HUES6 (cell line): ENCODE data around the gene RABGAP1.

Experiments used
- H3K27ac ChIP-seq: 2 replicates; pipeline ENCODE4 v1.7.0; 2013; ENCODE audit warnings: low read depth, mild to moderate bottlenecking, low read length, inconsistent platforms
- H3K27me3 ChIP-seq: 2 replicates; pipeline ENCODE4 v1.6.1; 2013; ENCODE audit warnings: low read length; ENCODE audit not compliant: control insufficient read depth, insufficient read depth
- H3K36me3 ChIP-seq: 2 replicates; pipeline ENCODE4 v1.6.1; 2013; ENCODE audit warnings: low read length; ENCODE audit not compliant: control insufficient read depth, insufficient read depth
- H3K4me1 ChIP-seq: 2 replicates; pipeline ENCODE4 v1.6.1; 2013; ENCODE audit warnings: low read length; ENCODE audit not compliant: control insufficient read depth, insufficient read depth
- H3K4me3 ChIP-seq: 2 replicates; pipeline ENCODE4 v1.5.1; 2013; ENCODE audit warnings: low read depth, low read length
- H3K9ac ChIP-seq: one replicate; pipeline ENCODE4 v1.6.1; 2013; ENCODE audit warnings: mild to moderate bottlenecking, low read length
- H3K9me3 ChIP-seq: 2 replicates; pipeline ENCODE4 v1.6.1; 2013; ENCODE audit warnings: low read depth, low read length; ENCODE audit not compliant: control insufficient read depth, insufficient read depth

The RABGAP1 gene

GRCh38 chr9:123084256-123084655 is 143.4 kb downstream of the RABGAP1 start:
- no peak overlapping the region for H3K9ac ChIP-seq
- H3K36me3 ChIP-seq: peaks cover 56% of the 10 kb centered on the region
- no peak overlapping the region for H3K27ac ChIP-seq
- H3K9me3 ChIP-seq: no peaks in the 10 kb centered on the region
- H3K4me3 ChIP-seq: no peak overlapping the region
- peaks cover 9% of the 10 kb centered on the region; the same call in 1 of the 2 replicates for H3K4me1 ChIP-seq
- H3K27me3 ChIP-seq: no peaks in the 10 kb centered on the region

GRCh38 chr9:123085916-123086315 is 145.1 kb downstream of the RABGAP1 start:
- Histone ChIP-seq H3K9ac (no peak overlapping the region), H3K36me3 (peaks cover 55% of the 10 kb centered on the region), H3K27me3 (no peaks in the 10 kb centered on the region), H3K4me1 (peaks cover 9% of the 10 kb centered on the region; the same call in 1 of the 2 replicates), H3K9me3 (no peaks in the 10 kb centered on the region), H3K4me3 (no peak overlapping the region), H3K27ac (no peak overlapping the region)

- Histone ChIP-seq H3K4me1 (peaks cover 9% of the 10 kb centered on the region; the same call in 1 of the 2 replicates), H3K27ac (no peak overlapping the region), H3K27me3 (no peaks in the 10 kb centered on the region), H3K4me3 (no peak overlapping the region), H3K9ac (no peak overlapping the region), H3K36me3 (peaks cover 60% of the 10 kb centered on the region), H3K9me3 (no peaks in the 10 kb centered on the region)
Measured at GRCh38 chr9:123087359-123087888, 146.6 kb downstream of the RABGAP1 start.

GRCh38 chr9:123089040-123089439 is 148.2 kb downstream of the RABGAP1 start:
- Histone ChIP-seq H3K27ac (no peak overlapping the region), H3K9ac (no peak overlapping the region), H3K9me3 (no peaks in the 10 kb centered on the region), H3K27me3 (no peaks in the 10 kb centered on the region), H3K4me1 (peaks cover 9% of the 10 kb centered on the region; the same call in 1 of the 2 replicates), H3K36me3 (peaks cover 66% of the 10 kb centered on the region), H3K4me3 (no peak overlapping the region)

GRCh38 chr9:123089790-123090189 is 149.0 kb downstream of the RABGAP1 start:
- H3K36me3 ChIP-seq: peaks cover 65% of the 10 kb centered on the region
- H3K4me1 ChIP-seq: peaks cover 8% of the 10 kb centered on the region; the same call in 1 of the 2 replicates
- no peak overlapping the region for H3K9ac ChIP-seq

GRCh38 chr9:123090198-123090896 is 149.5 kb downstream of the RABGAP1 start:
- Histone ChIP-seq H3K4me3 (no peak overlapping the region), H3K27ac (no peak overlapping the region)

More at GRCh38 chr9:123089790-123090189, 149.0 kb downstream of the RABGAP1 start:
- Histone ChIP-seq H3K9me3 (no peaks in the 10 kb centered on the region), H3K27me3 (no peaks in the 10 kb centered on the region), H3K4me3 (no peak overlapping the region), H3K27ac (no peak overlapping the region)

GRCh38 chr9:123090956-123091355 is 150.1 kb downstream of the RABGAP1 start:
- H3K27ac ChIP-seq: no peak overlapping the region

More at GRCh38 chr9:123090198-123090896, 149.5 kb downstream of the RABGAP1 start:
- H3K9ac ChIP-seq: no peak overlapping the region
- peaks cover 2% of the 10 kb centered on the region; the same call in 1 of the 2 replicates for H3K4me1 ChIP-seq
- no peaks in the 10 kb centered on the region for H3K9me3 ChIP-seq
- H3K36me3 ChIP-seq: peaks cover 66% of the 10 kb centered on the region
- H3K27me3 ChIP-seq: no peaks in the 10 kb centered on the region

GRCh38 chr9:123091459-123091858 is 150.6 kb downstream of the RABGAP1 start:
- no peaks in the 10 kb centered on the region for H3K9me3 ChIP-seq
- H3K4me1 ChIP-seq: no peaks in the 10 kb centered on the region
- H3K36me3 ChIP-seq: peaks cover 70% of the 10 kb centered on the region
- no peak overlapping the region for H3K4me3 ChIP-seq
- H3K9ac ChIP-seq: no peak overlapping the region
- H3K27me3 ChIP-seq: no peaks in the 10 kb centered on the region
- H3K27ac ChIP-seq: no peak overlapping the region

More at GRCh38 chr9:123090956-123091355, 150.1 kb downstream of the RABGAP1 start:
- no peaks in the 10 kb centered on the region for H3K9me3 ChIP-seq
- peaks cover 69% of the 10 kb centered on the region for H3K36me3 ChIP-seq
- no peaks in the 10 kb centered on the region for H3K27me3 ChIP-seq
- H3K4me1 ChIP-seq: no peaks in the 10 kb centered on the region
- no peak overlapping the region for H3K9ac ChIP-seq
- H3K4me3 ChIP-seq: no peak overlapping the region

GRCh38 chr9:123093141-123093540 is 152.3 kb downstream of the RABGAP1 start:
- Histone ChIP-seq H3K4me1 (peaks cover 13% of the 10 kb centered on the region), H3K9ac (no peak overlapping the region), H3K27ac (no peak overlapping the region), H3K27me3 (no peaks in the 10 kb centered on the region), H3K9me3 (no peaks in the 10 kb centered on the region), H3K36me3 (peaks cover 77% of the 10 kb centered on the region), H3K4me3 (no peak overlapping the region)

- no peak overlapping the region for H3K4me3 ChIP-seq
- H3K27ac ChIP-seq: 0 out of 2 replicates have a peak overlapping the region, but pooled peaks have one; percentile 7
- no peak overlapping the region for H3K9ac ChIP-seq
- H3K27me3 ChIP-seq: no peaks in the 10 kb centered on the region
- H3K4me1 ChIP-seq: peaks cover 20% of the 10 kb centered on the region
- no peaks in the 10 kb centered on the region for H3K9me3 ChIP-seq
- H3K36me3 ChIP-seq: peaks cover 75% of the 10 kb centered on the region
Measured at GRCh38 chr9:123096987-123097386, 156.2 kb downstream of the RABGAP1 start.

- peaks cover 26% of the 10 kb centered on the region for H3K4me1 ChIP-seq
- H3K27me3 ChIP-seq: no peaks in the 10 kb centered on the region
- peak overlapping the region; percentile 44; the same call in 1 of the 2 replicates for H3K27ac ChIP-seq
- H3K9ac ChIP-seq: no peak overlapping the region
- H3K9me3 ChIP-seq: no peaks in the 10 kb centered on the region
- peaks cover 75% of the 10 kb centered on the region for H3K36me3 ChIP-seq
- H3K4me3 ChIP-seq: no peak overlapping the region
Measured at GRCh38 chr9:123097430-123098095, 156.7 kb downstream of the RABGAP1 start.
